ENCODE results near the gene ENKUR.

DNA sequence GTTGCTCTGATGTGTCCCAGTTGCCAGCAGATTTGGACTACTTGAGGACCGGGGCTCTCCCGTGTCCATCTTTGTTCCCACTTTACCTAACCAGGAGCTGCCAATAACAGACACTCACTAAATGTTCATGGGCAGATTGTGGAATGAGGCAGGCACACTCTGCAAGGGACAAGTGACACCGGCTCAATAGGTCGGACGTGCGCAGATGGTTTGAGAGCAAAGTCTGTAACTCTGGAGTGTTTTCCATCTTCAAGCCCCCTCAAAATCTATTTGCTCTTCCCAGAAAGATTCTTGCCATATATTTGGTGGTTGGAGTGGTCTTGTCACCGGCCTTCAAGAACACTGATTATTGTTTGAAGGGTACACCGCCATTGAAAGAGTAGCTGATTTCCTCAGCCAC, 47.7 kb upstream of the ENKUR start:
- TF ChIP-seq, protein P1, sequence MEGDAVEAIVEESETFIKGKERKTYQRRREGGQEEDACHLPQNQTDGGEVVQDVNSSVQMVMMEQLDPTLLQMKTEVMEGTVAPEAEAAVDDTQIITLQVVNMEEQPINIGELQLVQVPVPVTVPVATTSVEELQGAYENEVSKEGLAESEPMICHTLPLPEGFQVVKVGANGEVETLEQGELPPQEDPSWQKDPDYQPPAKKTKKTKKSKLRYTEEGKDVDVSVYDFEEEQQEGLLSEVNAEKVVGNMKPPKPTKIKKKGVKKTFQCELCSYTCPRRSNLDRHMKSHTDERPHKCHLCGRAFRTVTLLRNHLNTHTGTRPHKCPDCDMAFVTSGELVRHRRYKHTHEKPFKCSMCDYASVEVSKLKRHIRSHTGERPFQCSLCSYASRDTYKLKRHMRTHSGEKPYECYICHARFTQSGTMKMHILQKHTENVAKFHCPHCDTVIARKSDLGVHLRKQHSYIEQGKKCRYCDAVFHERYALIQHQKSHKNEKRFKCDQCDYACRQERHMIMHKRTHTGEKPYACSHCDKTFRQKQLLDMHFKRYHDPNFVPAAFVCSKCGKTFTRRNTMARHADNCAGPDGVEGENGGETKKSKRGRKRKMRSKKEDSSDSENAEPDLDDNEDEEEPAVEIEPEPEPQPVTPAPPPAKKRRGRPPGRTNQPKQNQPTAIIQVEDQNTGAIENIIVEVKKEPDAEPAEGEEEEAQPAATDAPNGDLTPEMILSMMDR (IDR thresholded peaks at IDR 0.05; ENCODE audit: poor library complexity) = no peak
- TF ChIP-seq EZH2 (IDR thresholded peaks at IDR 0.05; ENCODE audit: borderline replicate concordance) (no peak), EZH2phosphoT487 (IDR thresholded peaks at IDR 0.05; ENCODE audit: low read depth, severe bottlenecking, unreplicated experiment) (no peak)

Data from hepatocyte (in vitro differentiated cells).